ENCODE results near the gene KBTBD12. TPM values are rescaled to one million over a fixed set of nuclear protein-coding genes. Genes with fewer than 3 reads are reported as not detected.

KBTBD12 gene
- total RNA-seq, 1 donor from 2014 or later: not detected

DNA sequence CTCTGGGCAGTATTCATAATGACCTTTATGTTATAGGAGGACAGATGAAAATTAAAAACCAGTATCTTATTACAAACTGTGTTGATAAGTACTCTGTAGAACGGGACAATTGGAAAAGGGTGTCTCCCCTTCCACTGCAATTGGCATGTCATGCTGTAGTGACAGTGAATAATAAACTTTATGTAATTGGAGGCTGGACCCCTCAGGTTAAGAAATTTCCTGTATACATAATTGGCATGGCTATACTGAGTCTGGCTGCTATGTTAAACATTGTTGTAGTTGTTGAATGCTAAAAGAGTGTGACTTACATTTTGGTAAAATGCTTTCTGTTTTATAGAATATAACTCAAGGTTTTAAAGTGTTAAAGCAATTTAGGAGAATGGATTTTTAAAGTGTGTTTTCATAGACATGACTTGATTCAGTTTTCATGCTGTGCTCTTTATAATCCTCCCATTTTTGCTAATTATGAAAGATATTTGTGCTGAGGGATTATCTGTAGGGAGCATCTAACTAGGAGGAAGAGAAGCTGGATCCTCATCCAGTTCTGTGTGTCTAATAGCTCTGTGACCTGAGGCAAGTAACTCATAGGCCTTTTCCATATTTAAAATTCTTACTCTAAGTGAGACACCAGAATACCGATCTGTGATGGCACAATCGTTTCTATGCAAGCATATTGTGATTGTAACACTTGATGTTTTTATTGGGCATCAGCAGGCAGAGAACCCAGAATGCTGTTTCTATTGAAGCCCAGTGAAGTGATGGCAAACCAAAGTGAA lies 13.0 kb downstream of the KBTBD12 start:
- TF ChIP-seq EZH2phosphoT487 (IDR thresholded peaks at IDR 0.05): no peak
- no peak for TF ChIP-seq EZH2 (IDR thresholded peaks at IDR 0.05)
- no peak for DNase-seq (ENCODE audit: low spot score)
- Histone ChIP-seq H3K9me3 (ENCODE audit: low read depth) (no peaks in the 10 kb centered on the region), H3K27ac (no peak overlapping the region), H2AFZ (replicated peaks) (no peak overlapping the region), H4K20me1 (ENCODE audit: low read depth) (no peaks in the 10 kb centered on the region), H3K79me2 (ENCODE audit: low read depth) (no peaks in the 10 kb centered on the region), H3K4me2 (no peak overlapping the region), H3K27me3 (peaks cover 30% of the 10 kb centered on the region), H3K36me3 (no peaks in the 10 kb centered on the region), H3K9ac (no peak overlapping the region), H3K4me1 (no peaks in the 10 kb centered on the region), H3K4me3 (no peak overlapping the region), H3F3A (ENCODE audit: low read depth) (no peaks in the 10 kb centered on the region)
- Mint-ChIP-seq H3K36me3 (no peaks in the 10 kb centered on the region), H3K4me3 (no peak overlapping the region), H3K4me1 (no peaks in the 10 kb centered on the region), H3K9me3 (no peaks in the 10 kb centered on the region), H3K27me3 (ENCODE audit: insufficient read depth, low read depth) (no peaks in the 10 kb centered on the region), H3K27ac (no peak overlapping the region)

DNA sequence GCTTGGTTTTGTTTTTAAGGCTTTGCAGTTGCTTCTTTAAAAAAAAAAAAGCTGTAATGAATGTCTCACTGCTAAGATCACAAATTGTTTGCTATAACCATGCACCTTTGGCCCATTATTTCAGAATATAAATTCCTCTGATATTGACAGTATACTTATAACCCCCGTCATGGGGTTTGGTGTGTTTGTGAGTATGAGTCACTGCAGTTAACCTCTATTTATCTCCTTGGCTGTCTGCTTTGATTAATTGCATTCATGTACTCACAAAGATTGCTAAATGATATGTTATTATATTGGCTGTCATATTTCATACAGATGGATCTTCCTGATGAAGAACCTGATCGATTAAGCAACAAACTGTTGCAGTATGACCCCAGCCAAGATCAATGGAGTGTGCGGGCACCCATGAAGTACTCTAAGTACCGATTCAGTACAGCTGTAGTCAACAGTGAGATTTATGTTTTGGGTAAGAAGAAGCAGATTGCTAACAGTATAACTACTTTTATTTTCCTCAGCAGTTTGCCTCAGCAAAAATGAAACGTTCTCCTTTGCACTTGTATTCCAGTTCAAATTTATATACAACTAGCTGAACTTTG lies 14.9 kb downstream of the KBTBD12 start:
- H3K36me3 Mint-ChIP-seq: no peaks in the 10 kb centered on the region
- no peak overlapping the region for H2AFZ ChIP-seq (replicated peaks)
- no peaks in the 10 kb centered on the region for H3F3A ChIP-seq (ENCODE audit: low read depth)
- H3K9me3 Mint-ChIP-seq: no peaks in the 10 kb centered on the region
- H3K9me3 ChIP-seq (ENCODE audit: low read depth): no peaks in the 10 kb centered on the region
- H3K4me3 ChIP-seq: no peak overlapping the region
- no peak overlapping the region for H3K27ac ChIP-seq
- H3K79me2 ChIP-seq (ENCODE audit: low read depth): no peaks in the 10 kb centered on the region
- H3K27ac Mint-ChIP-seq: no peak overlapping the region
- TF ChIP-seq EZH2phosphoT487 (IDR thresholded peaks at IDR 0.05) (no peak), EZH2 (IDR thresholded peaks at IDR 0.05) (no peak)
- TF ChIP-seq, protein P1, sequence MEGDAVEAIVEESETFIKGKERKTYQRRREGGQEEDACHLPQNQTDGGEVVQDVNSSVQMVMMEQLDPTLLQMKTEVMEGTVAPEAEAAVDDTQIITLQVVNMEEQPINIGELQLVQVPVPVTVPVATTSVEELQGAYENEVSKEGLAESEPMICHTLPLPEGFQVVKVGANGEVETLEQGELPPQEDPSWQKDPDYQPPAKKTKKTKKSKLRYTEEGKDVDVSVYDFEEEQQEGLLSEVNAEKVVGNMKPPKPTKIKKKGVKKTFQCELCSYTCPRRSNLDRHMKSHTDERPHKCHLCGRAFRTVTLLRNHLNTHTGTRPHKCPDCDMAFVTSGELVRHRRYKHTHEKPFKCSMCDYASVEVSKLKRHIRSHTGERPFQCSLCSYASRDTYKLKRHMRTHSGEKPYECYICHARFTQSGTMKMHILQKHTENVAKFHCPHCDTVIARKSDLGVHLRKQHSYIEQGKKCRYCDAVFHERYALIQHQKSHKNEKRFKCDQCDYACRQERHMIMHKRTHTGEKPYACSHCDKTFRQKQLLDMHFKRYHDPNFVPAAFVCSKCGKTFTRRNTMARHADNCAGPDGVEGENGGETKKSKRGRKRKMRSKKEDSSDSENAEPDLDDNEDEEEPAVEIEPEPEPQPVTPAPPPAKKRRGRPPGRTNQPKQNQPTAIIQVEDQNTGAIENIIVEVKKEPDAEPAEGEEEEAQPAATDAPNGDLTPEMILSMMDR (IDR thresholded peaks at IDR 0.05): no peak
- no peak for DNase-seq (ENCODE audit: low spot score)
- no peak overlapping the region for H3K4me2 ChIP-seq
- H3K4me1 Mint-ChIP-seq: no peaks in the 10 kb centered on the region
- no peak overlapping the region for H3K9ac ChIP-seq
- H3K27me3 Mint-ChIP-seq (ENCODE audit: insufficient read depth, low read depth): no peaks in the 10 kb centered on the region
- H4K20me1 ChIP-seq (ENCODE audit: low read depth): no peaks in the 10 kb centered on the region
- H3K27me3 ChIP-seq: peaks cover 35% of the 10 kb centered on the region
- H3K36me3 ChIP-seq: no peaks in the 10 kb centered on the region
- no peak overlapping the region for H3K4me3 Mint-ChIP-seq
- H3K4me1 ChIP-seq: no peaks in the 10 kb centered on the region

DNA sequence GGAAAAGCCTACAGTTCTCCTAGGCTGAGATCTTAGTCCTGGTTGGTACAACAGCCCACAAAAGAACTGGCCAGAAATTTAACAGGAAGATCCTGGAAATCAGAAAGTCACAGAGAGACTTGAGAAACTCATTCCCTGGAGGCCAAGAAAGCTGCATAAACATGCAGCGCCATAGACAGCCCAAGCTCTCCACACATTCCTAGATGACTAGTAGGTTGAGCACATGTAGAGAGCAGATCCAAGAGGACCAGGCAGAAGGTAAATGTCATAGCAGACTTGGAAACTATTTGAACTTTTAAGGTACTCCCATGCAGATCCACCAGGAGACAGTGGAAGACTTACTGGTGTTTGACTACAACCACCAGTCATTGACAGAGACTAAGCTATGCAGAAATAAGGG lies 18.4 kb downstream of the KBTBD12 start:
- no peak overlapping the region for H3K4me3 ChIP-seq
- H3K27me3 ChIP-seq: peaks cover 42% of the 10 kb centered on the region
- no peaks in the 10 kb centered on the region for H3F3A ChIP-seq (ENCODE audit: low read depth)
- no peak overlapping the region for H3K27ac Mint-ChIP-seq
- no peaks in the 10 kb centered on the region for H3K27me3 Mint-ChIP-seq (ENCODE audit: insufficient read depth, low read depth)
- no peak overlapping the region for H2AFZ ChIP-seq (replicated peaks)
- H3K4me3 Mint-ChIP-seq: no peak overlapping the region
- no peaks in the 10 kb centered on the region for H3K36me3 Mint-ChIP-seq
- H3K4me1 ChIP-seq: no peaks in the 10 kb centered on the region
- no peaks in the 10 kb centered on the region for H3K79me2 ChIP-seq (ENCODE audit: low read depth)
- no peak overlapping the region for H3K27ac ChIP-seq
- no peaks in the 10 kb centered on the region for H3K9me3 Mint-ChIP-seq
- TF ChIP-seq EZH2 (IDR thresholded peaks at IDR 0.05): no peak
- TF ChIP-seq EZH2phosphoT487 (IDR thresholded peaks at IDR 0.05): no peak
- H3K4me2 ChIP-seq: no peak overlapping the region
- H3K4me1 Mint-ChIP-seq: no peaks in the 10 kb centered on the region
- H3K36me3 ChIP-seq: no peaks in the 10 kb centered on the region
- no peak for DNase-seq (ENCODE audit: low spot score)
- H4K20me1 ChIP-seq (ENCODE audit: low read depth): no peaks in the 10 kb centered on the region
- H3K9me3 ChIP-seq (ENCODE audit: low read depth): no peaks in the 10 kb centered on the region
- H3K9ac ChIP-seq: no peak overlapping the region

DNA sequence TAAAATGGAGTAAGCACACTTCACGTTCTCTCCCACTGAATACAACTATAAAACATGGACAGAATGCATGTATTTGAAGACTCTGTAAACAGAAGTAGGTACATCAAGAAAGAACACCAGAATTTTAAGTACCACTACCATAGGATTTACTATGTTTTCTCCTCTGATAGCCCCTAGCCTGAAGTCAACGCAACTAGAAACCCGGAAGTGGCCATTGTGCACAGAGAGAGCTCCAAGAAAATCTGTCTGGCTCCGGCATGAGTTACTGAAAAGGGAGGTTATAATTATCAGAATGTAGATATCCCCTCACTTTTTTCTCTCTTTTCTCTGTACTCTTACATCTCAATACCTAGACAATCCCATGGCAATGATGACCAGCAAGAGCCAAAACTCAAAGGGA lies 23.8 kb downstream of the KBTBD12 start:
- Histone ChIP-seq H3K27me3 (peaks cover 62% of the 10 kb centered on the region), H3K4me1 (no peaks in the 10 kb centered on the region), H3K9ac (no peak overlapping the region), H3K79me2 (ENCODE audit: low read depth) (no peaks in the 10 kb centered on the region), H3K4me2 (no peak overlapping the region), H3K9me3 (ENCODE audit: low read depth) (no peaks in the 10 kb centered on the region), H3K4me3 (no peak overlapping the region), H3K36me3 (no peaks in the 10 kb centered on the region), H3K27ac (no peak overlapping the region), H2AFZ (replicated peaks) (no peak overlapping the region), H3F3A (ENCODE audit: low read depth) (no peaks in the 10 kb centered on the region), H4K20me1 (ENCODE audit: low read depth) (no peaks in the 10 kb centered on the region)
- Mint-ChIP-seq H3K9me3 (no peaks in the 10 kb centered on the region), H3K36me3 (no peaks in the 10 kb centered on the region), H3K4me1 (no peaks in the 10 kb centered on the region), H3K27ac (no peak overlapping the region), H3K4me3 (no peak overlapping the region), H3K27me3 (ENCODE audit: insufficient read depth, low read depth) (peaks cover 6% of the 10 kb centered on the region)
- TF ChIP-seq EZH2 (IDR thresholded peaks at IDR 0.05): no peak
- TF ChIP-seq EZH2phosphoT487 (IDR thresholded peaks at IDR 0.05): no peak
- TF ChIP-seq, protein P1 (IDR thresholded peaks at IDR 0.05): no peak
- DNase-seq (ENCODE audit: low spot score): no peak
